Calu3 (cell line): ENCODE data around the gene SMC5. TPM values are rescaled to one million over a fixed set of nuclear protein-coding genes. Genes with fewer than 3 reads are reported as not detected.

Source experiments
- BruUV-seq: library from RNA; stranded (reverse); fragments of 400-500 nt; replicated peaks from 2 replicates; lab custom pipeline; 2021; lab: Mats Ljungman, UMichigan
- CTCF ChIA-PET: fragments of 300-600 bp; sonication (Branson Sonifier 250); formaldehyde crosslinking; loops from one replicate; lab custom pipeline; 2022; ENCODE audit warnings: antibody characterized with exemption; lab: Charles Lee
- DNase-seq: peaks from one replicate; pipeline ENCODE4 v3.0.0; 2022
- H3K27ac Mint-ChIP-seq: one replicate; pipeline ENCODE4 v1.8.0; 2022; ENCODE audit warnings: mixed read lengths; ENCODE audit not compliant: unreplicated experiment
- H3K27me3 Mint-ChIP-seq: one replicate; pipeline ENCODE4 v1.8.0; 2022; ENCODE audit warnings: mixed read lengths; ENCODE audit not compliant: unreplicated experiment
- H3K36me3 Mint-ChIP-seq: one replicate; pipeline ENCODE4 v1.8.0; 2022; ENCODE audit warnings: mild to moderate bottlenecking, moderate library complexity, mixed read lengths; ENCODE audit not compliant: insufficient read depth, unreplicated experiment
- H3K4me1 Mint-ChIP-seq: one replicate; pipeline ENCODE4 v1.8.0; 2022; ENCODE audit warnings: mild to moderate bottlenecking, low read depth, mixed read lengths; ENCODE audit not compliant: unreplicated experiment
- H3K4me3 Mint-ChIP-seq: one replicate; pipeline ENCODE4 v1.8.0; 2022; ENCODE audit warnings: mild to moderate bottlenecking, low read depth, moderate library complexity, mixed read lengths; ENCODE audit not compliant: unreplicated experiment
- H3K9me3 Mint-ChIP-seq: one replicate; pipeline ENCODE4 v1.8.0; 2022; ENCODE audit warnings: low read depth, mixed read lengths; ENCODE audit not compliant: unreplicated experiment
- intact Hi-C: fragments of 100-400 bp; cut with micrococcal nuclease; formaldehyde crosslinking; loops from one replicate; pipeline ENCODE4 v1.10.0; 2022; ENCODE audit not compliant: unreplicated experiment
- total RNA-seq: library from RNA; stranded (reverse); gene quantifications from 2 replicates; pipeline ENCODE4 v1.2.3, GENCODE V29; 2022
- TF ChIP-seq, protein P1 (sequence below): fragments of 200-600 bp; IDR thresholded peaks from one replicate; pipeline ENCODE4 v1.8.0; 2022; ENCODE audit warnings: antibody characterized with exemption; ENCODE audit not compliant: unreplicated experiment

The SMC5 gene
- total RNA-seq, 1 experiment from 2014 or later, result 28.6 TPM

DNA sequence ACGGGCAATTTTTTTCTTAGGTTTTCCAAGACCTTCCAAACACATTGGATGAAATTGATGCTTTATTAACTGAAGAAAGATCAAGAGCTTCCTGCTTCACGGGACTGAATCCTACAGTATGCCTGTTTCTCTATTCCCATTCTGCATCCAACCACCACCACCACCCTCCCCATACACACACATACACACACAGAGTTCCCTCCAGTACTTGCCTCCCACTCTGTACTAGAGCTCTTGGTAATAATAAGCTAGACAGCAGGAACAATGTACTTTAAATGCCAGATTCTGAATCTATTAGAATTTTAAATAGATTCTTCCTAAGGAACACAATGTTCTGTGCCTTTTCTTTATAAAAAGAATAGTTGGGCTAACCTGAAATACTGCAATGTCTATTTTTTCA, 88.3 kb downstream of the SMC5 start:
- TF ChIP-seq, protein P1, sequence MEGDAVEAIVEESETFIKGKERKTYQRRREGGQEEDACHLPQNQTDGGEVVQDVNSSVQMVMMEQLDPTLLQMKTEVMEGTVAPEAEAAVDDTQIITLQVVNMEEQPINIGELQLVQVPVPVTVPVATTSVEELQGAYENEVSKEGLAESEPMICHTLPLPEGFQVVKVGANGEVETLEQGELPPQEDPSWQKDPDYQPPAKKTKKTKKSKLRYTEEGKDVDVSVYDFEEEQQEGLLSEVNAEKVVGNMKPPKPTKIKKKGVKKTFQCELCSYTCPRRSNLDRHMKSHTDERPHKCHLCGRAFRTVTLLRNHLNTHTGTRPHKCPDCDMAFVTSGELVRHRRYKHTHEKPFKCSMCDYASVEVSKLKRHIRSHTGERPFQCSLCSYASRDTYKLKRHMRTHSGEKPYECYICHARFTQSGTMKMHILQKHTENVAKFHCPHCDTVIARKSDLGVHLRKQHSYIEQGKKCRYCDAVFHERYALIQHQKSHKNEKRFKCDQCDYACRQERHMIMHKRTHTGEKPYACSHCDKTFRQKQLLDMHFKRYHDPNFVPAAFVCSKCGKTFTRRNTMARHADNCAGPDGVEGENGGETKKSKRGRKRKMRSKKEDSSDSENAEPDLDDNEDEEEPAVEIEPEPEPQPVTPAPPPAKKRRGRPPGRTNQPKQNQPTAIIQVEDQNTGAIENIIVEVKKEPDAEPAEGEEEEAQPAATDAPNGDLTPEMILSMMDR, result no peak
- no peak for DNase-seq
- no peaks in the 10 kb centered on the region for H3K4me1 Mint-ChIP-seq
- no peaks in the 10 kb centered on the region for H3K9me3 Mint-ChIP-seq
- intact Hi-C loops, result no loop called here
- CTCF ChIA-PET, result no interaction called here
- H3K36me3 Mint-ChIP-seq, result peaks cover 15% of the 10 kb centered on the region
- H3K27ac Mint-ChIP-seq, result no peak overlapping the region
- no peaks in the 10 kb centered on the region for H3K27me3 Mint-ChIP-seq
- no peak overlapping the region for H3K4me3 Mint-ChIP-seq
- no TSS peak for BruUV-seq

DNA sequence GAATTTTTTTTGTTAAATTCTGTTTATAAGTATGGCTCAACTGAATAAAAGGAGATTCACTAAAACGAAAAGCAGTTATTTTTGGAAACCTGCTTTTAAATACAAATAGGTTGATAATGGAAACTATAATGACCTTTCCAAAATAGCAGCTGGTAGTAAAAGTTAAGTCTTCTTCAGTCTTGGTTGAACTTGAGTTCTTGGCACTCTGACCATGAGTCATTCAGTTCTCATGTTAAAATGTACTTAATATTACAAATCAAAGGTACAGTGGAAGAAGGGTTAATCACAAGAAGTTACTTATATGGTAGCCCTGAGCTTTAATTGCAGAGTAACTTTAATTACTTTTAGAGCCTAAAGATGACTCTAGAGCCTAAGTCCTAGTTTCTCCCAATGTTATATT, 93.6 kb downstream of the SMC5 start:
- Mint-ChIP-seq H3K4me3 (no peak overlapping the region), H3K27ac (no peak overlapping the region), H3K4me1 (no peaks in the 10 kb centered on the region), H3K27me3 (no peaks in the 10 kb centered on the region), H3K36me3 (peaks cover 13% of the 10 kb centered on the region), H3K9me3 (no peaks in the 10 kb centered on the region)
- BruUV-seq, result no TSS peak
- TF ChIP-seq, protein P1, result no peak
- intact Hi-C loops, result no loop called here
- no peak for DNase-seq
- CTCF ChIA-PET, result interaction anchor here (1.1 kb wide), 1 partner anchor 38 kb away, joined by 3 read pairs; no protein-coding TSS in a partner anchor

DNA sequence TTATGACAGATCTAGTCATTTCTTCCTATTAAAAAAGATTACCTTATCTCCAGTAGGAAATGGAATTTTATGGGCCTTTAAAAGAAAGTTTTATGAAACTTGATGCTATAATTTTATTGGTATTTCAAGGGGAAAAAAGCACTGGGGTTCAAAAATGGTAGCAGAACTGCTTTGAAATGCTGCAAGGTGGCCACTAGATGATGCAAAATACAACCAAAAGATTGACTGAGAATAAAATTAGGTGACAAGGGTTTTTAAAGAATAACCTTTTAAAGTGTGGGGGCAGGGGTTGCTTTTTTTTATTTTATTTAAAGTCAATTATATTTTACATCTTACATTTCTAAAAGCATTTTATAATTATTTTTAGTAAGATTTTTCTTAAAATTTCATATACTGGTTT, 94.0 kb downstream of the SMC5 start:
- no TSS peak for BruUV-seq
- CTCF ChIA-PET, result no interaction called here
- no peaks in the 10 kb centered on the region for H3K9me3 Mint-ChIP-seq
- DNase-seq, result no peak
- no peak overlapping the region for H3K4me3 Mint-ChIP-seq
- no peaks in the 10 kb centered on the region for H3K4me1 Mint-ChIP-seq
- intact Hi-C loops, result no loop called here
- no peak overlapping the region for H3K27ac Mint-ChIP-seq
- no peaks in the 10 kb centered on the region for H3K27me3 Mint-ChIP-seq
- TF ChIP-seq, protein P1, result no peak
- H3K36me3 Mint-ChIP-seq, result peaks cover 9% of the 10 kb centered on the region

DNA sequence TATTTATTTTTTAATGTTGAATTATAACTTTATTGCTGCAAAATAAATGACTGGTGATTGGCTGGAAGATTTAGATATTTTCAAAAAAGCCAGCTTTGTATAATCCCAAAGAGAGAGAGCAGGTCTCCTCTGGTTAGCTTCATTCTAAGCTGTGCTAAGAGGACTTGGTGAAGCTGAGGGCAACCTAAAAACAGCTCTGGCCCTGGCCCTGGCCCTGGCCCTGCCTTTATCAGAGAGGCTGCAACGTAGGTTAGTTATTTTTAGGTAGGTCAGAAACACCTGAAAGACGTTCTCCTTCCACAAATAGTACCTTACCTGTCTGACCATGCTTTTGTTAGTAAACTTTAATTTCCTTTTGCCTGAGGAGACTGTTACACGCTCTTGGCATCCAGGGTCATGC, 97.0 kb downstream of the SMC5 start:
- no peak overlapping the region for H3K27ac Mint-ChIP-seq

More for the DNA sequence above, 97.0 kb downstream of the SMC5 start:
- H3K4me3 Mint-ChIP-seq, result no peak overlapping the region
- intact Hi-C loops, result no loop called here
- H3K9me3 Mint-ChIP-seq, result no peaks in the 10 kb centered on the region
- H3K4me1 Mint-ChIP-seq, result no peaks in the 10 kb centered on the region
- no TSS peak for BruUV-seq
- H3K36me3 Mint-ChIP-seq, result peaks cover 4% of the 10 kb centered on the region
- CTCF ChIA-PET, result no interaction called here
- no peaks in the 10 kb centered on the region for H3K27me3 Mint-ChIP-seq
- TF ChIP-seq, protein P1, result no peak
- no peak for DNase-seq
